GM12878 (cell line): ENCODE data around the gene NT5C3B. TPM values are rescaled to one million over a fixed set of nuclear protein-coding genes. Genes with fewer than 3 reads are reported as not detected.

Experiments used
- ATAC-seq: fragments of 200-7000 bp; cut with Tn5 transposase; 3 replicates; pipeline ENCODE4 v1.9.1; 2020; ENCODE audit warnings: mild to moderate bottlenecking, moderate library complexity
- BruUV-seq: library from RNA; stranded (reverse); fragments of 400-500 nt; replicated peaks from 2 replicates; lab custom pipeline; 2021; lab: Mats Ljungman, UMichigan
- CTCF ChIA-PET: fragments of 300-600 bp; sonication (Branson Sonifier 250); formaldehyde crosslinking; extraction: SDS; loops from one replicate; lab custom pipeline; 2021; ENCODE audit warnings: inconsistent platforms; lab: Yijun Ruan, JAX
- POLR2A ChIA-PET: fragments of 350-600 bp; formaldehyde crosslinking; extraction: SDS; loops from one replicate; lab custom pipeline; 2021; ENCODE audit warnings: inconsistent platforms; lab: Charles Lee
- RAD21 ChIA-PET: fragments of 300-600 bp; sonication (Branson Sonifier 250); formaldehyde crosslinking; loops from one replicate; lab custom pipeline; 2023; ENCODE audit warnings: antibody characterized with exemption; ENCODE audit not compliant: unreplicated experiment; lab: Charles Lee
- SMC1A ChIA-PET: fragments of 300-600 bp; sonication (Branson Sonifier 250); formaldehyde crosslinking; loops from one replicate; lab custom pipeline; 2023; ENCODE audit not compliant: unreplicated experiment, uncharacterized antibody; lab: Charles Lee
- DNase-seq: peaks from one replicate; pipeline ENCODE4 v3.0.0-alpha.2; 2011; ENCODE audit warnings: low read depth, low spot score
- FAIRE-seq: peaks from 3 replicates; lab custom pipeline; 2011; peaks lifted over from hg19 to GRCh38; lab: Jason Lieb, UNC
- H2AFZ ChIP-seq: 2 replicates; pipeline ENCODE4 v1.6.0; 2011; ENCODE audit warnings: low read depth, low read length, control low read depth; ENCODE audit not compliant: control insufficient read depth
- H3K27ac ChIP-seq: 2 replicates; pipeline ENCODE4 v1.5.1; 2011; ENCODE audit warnings: control low read depth; ENCODE audit not compliant: control insufficient read depth, insufficient read depth
- H3K27me3 ChIP-seq, 2 experiments: replicated peaks in 1 of 2; 2 replicates each; pipeline versions ENCODE4 v1.6.0 to v1.6.1; 2011; ENCODE audit warnings: low read length in 1 of 2; ENCODE audit not compliant: control insufficient read depth in 2 of 2, insufficient read depth in 2 of 2
- H3K36me3 ChIP-seq, 2 experiments: 2 replicates each; pipeline ENCODE4 v1.5.1; 2011; ENCODE audit warnings: low read length in 1 of 2; ENCODE audit not compliant: control insufficient read depth in 2 of 2, insufficient read depth in 2 of 2
- H3K4me1 ChIP-seq: 2 replicates; pipeline ENCODE4 v1.6.1; 2011; ENCODE audit warnings: mild to moderate bottlenecking, low read length, moderate library complexity, mixed read lengths; ENCODE audit not compliant: control insufficient read depth, insufficient read depth
- H3K4me2 ChIP-seq: 2 replicates; pipeline ENCODE4 v1.6.0; 2011; ENCODE audit warnings: control low read depth; ENCODE audit not compliant: control insufficient read depth, insufficient read depth
- H3K4me3 ChIP-seq: fragments of 200-600 bp; sonication (generic); 2 replicates; pipeline ENCODE4 v1.5.1; 2016
- H3K79me2 ChIP-seq: 2 replicates; pipeline ENCODE4 v1.6.0; 2011; ENCODE audit warnings: low read length; ENCODE audit not compliant: control insufficient read depth, insufficient read depth
- H3K9ac ChIP-seq: 2 replicates; pipeline ENCODE4 v1.8.0; 2011; ENCODE audit warnings: low read length, control low read depth, mixed read lengths; ENCODE audit not compliant: control insufficient read depth, insufficient read depth
- H3K9me3 ChIP-seq: replicated peaks from 3 replicates; pipeline ENCODE4 v1.5.1; 2011; ENCODE audit warnings: mild to moderate bottlenecking, low read length; ENCODE audit not compliant: control insufficient read depth, insufficient read depth
- H4K20me1 ChIP-seq: 2 replicates; pipeline ENCODE4 v1.6.0; 2011; ENCODE audit not compliant: control insufficient read depth, insufficient read depth
- ATF7 ChIP-seq: fragments of 450-650 bp; IDR thresholded peaks from 2 replicates; pipeline ENCODE4 v1.6.1; 2016; ENCODE audit warnings: low read depth, mild to moderate bottlenecking
- BACH1 ChIP-seq: fragments of 450-650 bp; IDR thresholded peaks from 2 replicates; pipeline ENCODE4 v1.6.1; 2017; ENCODE audit warnings: mild to moderate bottlenecking, borderline replicate concordance
- EED ChIP-seq: sonication (generic); IDR thresholded peaks from 2 replicates; pipeline ENCODE4 v1.6.1; 2016; ENCODE audit warnings: antibody characterized with exemption, low read depth
- ESRRA ChIP-seq: IDR thresholded peaks from 2 replicates; pipeline ENCODE4 v1.6.1; 2012; ENCODE audit warnings: mild to moderate bottlenecking, low read length, improper control_type of control experiment
- JUNB ChIP-seq: IDR thresholded peaks from 2 replicates; pipeline ENCODE4 v1.6.1; 2016; ENCODE audit warnings: antibody characterized with exemption, mild to moderate bottlenecking
- MEF2B ChIP-seq: fragments of 450-650 bp; IDR thresholded peaks from 2 replicates; pipeline ENCODE4 v1.6.1; 2018; ENCODE audit warnings: mild to moderate bottlenecking, moderate library complexity; ENCODE audit not compliant: partially characterized antibody, poor library complexity, severe bottlenecking
- MTA3 ChIP-seq: IDR thresholded peaks from 2 replicates; pipeline ENCODE4 v1.6.1; 2012; ENCODE audit warnings: low read length, inconsistent platforms, borderline replicate concordance
- MXI1 ChIP-seq: fragments of 150-350 bp; IDR thresholded peaks from 2 replicates; pipeline ENCODE4 v1.6.1; 2011; ENCODE audit warnings: low read depth, mild to moderate bottlenecking, inconsistent platforms, low read length, improper control_type of control experiment
- NBN ChIP-seq: fragments of 450-650 bp; IDR thresholded peaks from 2 replicates; pipeline ENCODE4 v1.6.1; 2016
- POLR2A ChIP-seq: IDR thresholded peaks from 2 replicates; pipeline ENCODE4 v1.6.1; 2011; ENCODE audit warnings: low read depth, mild to moderate bottlenecking, low read length
- SIX5 ChIP-seq: IDR thresholded peaks from 2 replicates; pipeline ENCODE4 v1.6.1; 2011; ENCODE audit warnings: mild to moderate bottlenecking, low read depth, low read length, moderate library complexity; ENCODE audit not compliant: severe bottlenecking
- SUPT20H ChIP-seq: IDR thresholded peaks from 2 replicates; pipeline ENCODE4 v1.6.1; 2011; ENCODE audit warnings: low read depth, mild to moderate bottlenecking, low read length, moderate library complexity, borderline replicate concordance; ENCODE audit not compliant: control insufficient read depth
- ZNF622 ChIP-seq: fragments of 450-650 bp; IDR thresholded peaks from 2 replicates; pipeline ENCODE4 v1.6.1; 2017; ENCODE audit warnings: mild to moderate bottlenecking, inconsistent platforms
- WGBS: methylation state at CpG from one replicate; pipeline ENCODE4 v1.1.6; 2016; ENCODE audit warnings: low lambda C conversion rate; ENCODE audit not compliant: insufficient replicate concordance, insufficient coverage; ENCODE audit errors: missing lambda C conversion rate; 5-methylcytosine and 5-hydroxymethylcytosine counted together
- in situ Hi-C: fragments of 300-500 bp; cut with MboI; formaldehyde crosslinking; loops from 9 replicates; pipeline ENCODE4 v1.14.3; 2018; ENCODE audit warnings: mixed read lengths
- intact Hi-C: fragments of 100-400 bp; cut with micrococcal nuclease; formaldehyde crosslinking; loops from one replicate; pipeline ENCODE4 v1.14.2; 2022; ENCODE audit not compliant: unreplicated experiment
- polyA plus RNA-seq, 11 experiments: library from polyadenylated mRNA; depleted of rRNA in 4 of 11; unstranded in 6 of 11; stranded (reverse) in 5 of 11; fragments of >200 nt; fragmentation: Nextera tagmentation in 4 of 11; fragmentation: Illumina TruSeq in 1 of 11; extraction: Ambion mirVana in 4 of 11; extraction: Trizol in 1 of 11; gene quantifications; 1 replicate in 1 of 11; 2 replicates in 10 of 11; pipeline versions ENCODE4 v1.2.1 to v1.2.3, GENCODE V29; 2011 to 2016; ENCODE audit warnings: inconsistent platforms in 2 of 11, missing spikeins in 2 of 11, low read depth in 1 of 11
- total RNA-seq, 4 experiments: library from RNA; depleted of rRNA in 3 of 4; stranded (reverse); fragments of >200 nt in 3 of 4; fragmentation: Illumina TruSeq in 1 of 4; extraction: Trizol in 1 of 4; gene quantifications; 2 replicates each; pipeline versions ENCODE4 v1.2.1 to v1.2.3, GENCODE V29; 2013 to 2021
- TF ChIP-seq, protein P1 (sequence below): IDR thresholded peaks from 2 replicates; pipeline ENCODE4 v1.6.1; 2011; ENCODE audit warnings: low read depth, mild to moderate bottlenecking, low read length, moderate library complexity, borderline replicate concordance; ENCODE audit errors: extremely low read depth
- TF ChIP-seq, protein P2 (sequence below): IDR thresholded peaks from 2 replicates; pipeline ENCODE4 v1.6.1; 2012; ENCODE audit warnings: mild to moderate bottlenecking, low read depth, low read length

Gene NT5C3B
- total and polyA plus RNA-seq, 10 of the 15 experiments (the other 5 are each of a cell fraction or from before 2014, with no cell fraction given): 0.52 to 64.6 (median 41.0) TPM

DNA sequence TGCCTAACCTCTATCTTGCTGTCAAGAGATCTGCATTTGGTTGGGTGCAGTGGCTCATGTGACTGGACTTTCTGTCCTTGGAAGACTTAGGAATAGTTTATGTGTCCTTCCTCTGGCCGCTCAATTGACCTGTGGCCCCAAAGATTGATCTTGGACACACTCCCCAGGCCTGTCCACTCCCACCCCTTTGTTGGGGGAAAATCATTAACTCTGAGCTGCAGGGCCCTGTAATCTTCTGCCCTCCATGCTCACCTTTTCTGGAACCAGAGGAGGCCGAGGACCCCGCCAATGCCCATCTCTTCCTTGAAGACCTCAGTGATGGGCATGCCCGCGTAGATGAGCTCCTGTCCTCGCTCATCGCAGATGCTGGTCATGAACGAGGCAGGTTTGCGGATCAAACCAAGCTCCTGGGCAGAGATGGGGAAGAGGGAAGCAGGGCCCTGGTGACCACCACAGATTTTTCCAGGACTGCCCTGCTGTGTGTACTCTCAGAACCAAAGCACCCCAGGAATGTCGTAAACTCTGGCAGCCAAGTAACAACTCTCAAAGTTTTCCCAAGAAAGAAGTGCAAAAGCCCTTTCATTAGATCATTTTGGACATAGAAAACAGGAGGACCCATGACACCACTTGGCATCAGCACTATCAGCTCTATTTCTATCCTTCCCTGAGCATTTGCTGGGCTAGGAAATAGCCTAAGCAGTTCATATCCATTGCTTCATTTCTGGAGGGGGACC is 37.7 kb upstream of the NT5C3B start:
- H3K27ac ChIP-seq: no peak overlapping the region
- in situ Hi-C loops (no loop called here), intact Hi-C loops (no loop called here)
- no peaks in the 10 kb centered on the region for H3K27me3 ChIP-seq
- ATAC-seq (no peak), DNase-seq (no peak)
- no peaks in the 10 kb centered on the region for H3K9me3 ChIP-seq
- H3K36me3 ChIP-seq: peaks cover 30 to 35% of the 10 kb centered on the region in 2 experiments
- no peak overlapping the region for H3K4me2 ChIP-seq
- WGBS: 99% methylated on average over 10 of the region's 10 CpGs
- POLR2A ChIA-PET: interaction anchor here (0.6 kb wide), 1 partner anchor 20 kb away, joined by 4 read pairs; no protein-coding TSS in a partner anchor
- RAD21 ChIA-PET: no interaction called here
- no TSS peak for BruUV-seq
- H2AFZ ChIP-seq: no peak overlapping the region
- TF ChIP-seq SUPT20H (no peak), ZNF622 (no peak), JUNB (no peak)
- TF ChIP-seq, all 136 proteins: peak for 0
- ChIA-PET SMC1A (no interaction called here), CTCF (no interaction called here)
- H3K79me2 ChIP-seq: no peaks in the 10 kb centered on the region
- H3K4me1 ChIP-seq: no peaks in the 10 kb centered on the region
- H3K4me3 ChIP-seq: no peak overlapping the region
- no peak overlapping the region for H3K9ac ChIP-seq
- no peak for FAIRE-seq
- H4K20me1 ChIP-seq: no peaks in the 10 kb centered on the region; the same call in 1 of the 2 replicates

DNA sequence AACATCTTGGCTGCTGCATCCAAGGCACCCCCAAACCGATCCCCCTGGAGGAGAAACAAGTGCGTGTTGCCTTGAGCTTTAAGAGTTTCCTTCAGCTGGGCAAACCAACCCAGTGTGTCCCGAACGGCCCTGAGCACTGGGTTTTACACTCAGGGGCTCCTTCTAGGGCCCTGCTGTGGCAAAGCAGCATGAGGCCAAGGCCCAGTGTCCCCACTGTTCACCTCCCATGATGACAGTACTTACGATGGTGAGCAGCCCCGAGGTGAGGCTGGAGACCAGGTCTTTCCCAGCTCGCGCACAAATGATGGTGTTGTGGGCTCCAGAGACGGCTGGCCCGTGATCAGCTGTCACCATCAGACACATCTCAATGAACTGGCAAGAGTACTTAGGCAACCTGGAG is 35.8 kb upstream of the NT5C3B start:
- no peak overlapping the region for H3K4me2 ChIP-seq
- H3K27ac ChIP-seq: no peak overlapping the region
- BruUV-seq: no TSS peak
- H3K9ac ChIP-seq: no peak overlapping the region
- in situ Hi-C loops (no loop called here), intact Hi-C loops (no loop called here)
- POLR2A ChIA-PET: no interaction called here
- ATAC-seq (no peak), DNase-seq (no peak), FAIRE-seq (no peak)
- 97% methylated on average over 10 of the region's 10 CpGs for WGBS
- peaks cover 24 to 40% of the 10 kb centered on the region in 2 experiments for H3K36me3 ChIP-seq
- H2AFZ ChIP-seq: no peak overlapping the region
- no peaks in the 10 kb centered on the region for H3K9me3 ChIP-seq
- no peaks in the 10 kb centered on the region for H3K79me2 ChIP-seq
- H3K27me3 ChIP-seq: no peaks in the 10 kb centered on the region
- H3K4me1 ChIP-seq: no peaks in the 10 kb centered on the region
- H3K4me3 ChIP-seq: no peak overlapping the region
- SMC1A ChIA-PET: no interaction called here
- CTCF ChIA-PET: no interaction called here
- TF ChIP-seq ATF7: no peak
- TF ChIP-seq, protein P1, sequence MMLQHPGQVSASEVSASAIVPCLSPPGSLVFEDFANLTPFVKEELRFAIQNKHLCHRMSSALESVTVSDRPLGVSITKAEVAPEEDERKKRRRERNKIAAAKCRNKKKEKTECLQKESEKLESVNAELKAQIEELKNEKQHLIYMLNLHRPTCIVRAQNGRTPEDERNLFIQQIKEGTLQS: no peak
- no peak for TF ChIP-seq BACH1
- no peak for TF ChIP-seq EED
- TF ChIP-seq, protein P2, sequence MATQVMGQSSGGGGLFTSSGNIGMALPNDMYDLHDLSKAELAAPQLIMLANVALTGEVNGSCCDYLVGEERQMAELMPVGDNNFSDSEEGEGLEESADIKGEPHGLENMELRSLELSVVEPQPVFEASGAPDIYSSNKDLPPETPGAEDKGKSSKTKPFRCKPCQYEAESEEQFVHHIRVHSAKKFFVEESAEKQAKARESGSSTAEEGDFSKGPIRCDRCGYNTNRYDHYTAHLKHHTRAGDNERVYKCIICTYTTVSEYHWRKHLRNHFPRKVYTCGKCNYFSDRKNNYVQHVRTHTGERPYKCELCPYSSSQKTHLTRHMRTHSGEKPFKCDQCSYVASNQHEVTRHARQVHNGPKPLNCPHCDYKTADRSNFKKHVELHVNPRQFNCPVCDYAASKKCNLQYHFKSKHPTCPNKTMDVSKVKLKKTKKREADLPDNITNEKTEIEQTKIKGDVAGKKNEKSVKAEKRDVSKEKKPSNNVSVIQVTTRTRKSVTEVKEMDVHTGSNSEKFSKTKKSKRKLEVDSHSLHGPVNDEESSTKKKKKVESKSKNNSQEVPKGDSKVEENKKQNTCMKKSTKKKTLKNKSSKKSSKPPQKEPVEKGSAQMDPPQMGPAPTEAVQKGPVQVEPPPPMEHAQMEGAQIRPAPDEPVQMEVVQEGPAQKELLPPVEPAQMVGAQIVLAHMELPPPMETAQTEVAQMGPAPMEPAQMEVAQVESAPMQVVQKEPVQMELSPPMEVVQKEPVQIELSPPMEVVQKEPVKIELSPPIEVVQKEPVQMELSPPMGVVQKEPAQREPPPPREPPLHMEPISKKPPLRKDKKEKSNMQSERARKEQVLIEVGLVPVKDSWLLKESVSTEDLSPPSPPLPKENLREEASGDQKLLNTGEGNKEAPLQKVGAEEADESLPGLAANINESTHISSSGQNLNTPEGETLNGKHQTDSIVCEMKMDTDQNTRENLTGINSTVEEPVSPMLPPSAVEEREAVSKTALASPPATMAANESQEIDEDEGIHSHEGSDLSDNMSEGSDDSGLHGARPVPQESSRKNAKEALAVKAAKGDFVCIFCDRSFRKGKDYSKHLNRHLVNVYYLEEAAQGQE: no peak
- TF ChIP-seq MTA3: no peak
- TF ChIP-seq SIX5: no peak
- TF ChIP-seq MXI1: no peak
- no peak for TF ChIP-seq POLR2A
- TF ChIP-seq MEF2B: no peak
- no peak for TF ChIP-seq NBN
- TF ChIP-seq ESRRA: no peak
- H4K20me1 ChIP-seq: no peaks in the 10 kb centered on the region; the same call in 1 of the 2 replicates
- RAD21 ChIA-PET: no interaction called here
